Measurements from ENCODE around the gene PVRIG.

- no peak for TF ChIP-seq CTCF (IDR thresholded peaks at IDR 0.05)
- TF ChIP-seq POLR2A (IDR thresholded peaks at IDR 0.05) = no peak
These were observed 8.4 kb upstream of the PVRIG start for GRCh38 chr7:100211342-100211780.

All from body of pancreas (tissue), 4 donors.